Transverse colon (tissue), 4 donors: ENCODE results near the gene OR2M5.

Experiments used
- CTCF ChIP-seq, 5 experiments: fragments of 200-600 bp in 3 of 5; fragments of 450-650 bp in 2 of 5; sonication (generic) in 3 of 5; IDR thresholded peaks; 1 replicate in 2 of 5; 2 replicates in 3 of 5; pipeline ENCODE4 v1.5.1; 2016 to 2017; ENCODE audit warnings: antibody characterized with exemption in 5 of 5, inconsistent platforms in 3 of 5, mild to moderate bottlenecking in 2 of 5, moderate library complexity in 1 of 5
- EP300 ChIP-seq: sonication (generic); formaldehyde crosslinking; IDR thresholded peaks from one replicate; pipeline ENCODE4 v1.6.1; 2017; ENCODE audit warnings: antibody characterized with exemption, low read depth
- POLR2A ChIP-seq: fragments of 450-650 bp; IDR thresholded peaks from one replicate; pipeline ENCODE4 v1.6.1; 2016; ENCODE audit warnings: antibody characterized with exemption, mild to moderate bottlenecking, moderate library complexity
- POLR2AphosphoS5 ChIP-seq, 3 donors: sonication (generic); formaldehyde crosslinking; IDR thresholded peaks; one replicate each; pipeline ENCODE4 v1.6.1; 2016; ENCODE audit warnings: antibody characterized with exemption in 3 of 3

GRCh38 chr1:248140846-248141245, 4.1 kb upstream of the OR2M5 start:
- TF ChIP-seq CTCF (IDR thresholded peaks at IDR 0.05) (no peak), POLR2A (no peak), POLR2AphosphoS5 (IDR thresholded peaks at IDR 0.05) (no peak), EP300 (no peak)
